HEK293 (cell line): ENCODE measurements around the gene CCDC178.

ENCODE experiments used
- SP7 ChIP-seq: fragments of 450-650 bp; formaldehyde crosslinking; IDR thresholded peaks from 2 replicates; pipeline ENCODE4 v1.5.1; 2016; ENCODE audit warnings: missing biosample characterization, missing genetic modification characterization
- TF ChIP-seq, protein P1 (sequence below): fragments of 450-650 bp; formaldehyde crosslinking; IDR thresholded peaks from 2 replicates; pipeline ENCODE4 v1.5.1; 2016; ENCODE audit warnings: missing biosample characterization, missing genetic modification characterization

DNA sequence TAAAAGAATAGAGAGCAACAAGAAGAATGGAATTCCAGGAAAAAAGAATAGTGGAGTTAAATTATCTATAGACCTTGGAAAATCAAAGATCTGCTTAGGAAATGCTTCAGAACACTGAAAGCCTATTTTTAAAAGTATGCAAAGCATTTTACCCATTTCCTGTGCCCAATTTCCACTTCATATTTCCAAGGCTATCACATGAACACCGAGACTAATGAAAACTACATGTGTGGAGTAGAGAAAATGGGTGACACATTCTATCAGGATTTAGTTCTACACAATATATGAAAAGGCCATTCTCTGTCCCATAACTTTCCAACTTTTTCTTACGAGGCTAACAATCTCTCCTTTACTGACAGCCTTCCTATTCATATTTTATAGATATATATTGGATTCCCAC lies 279.4 kb downstream of the CCDC178 start:
- TF ChIP-seq, protein P1, sequence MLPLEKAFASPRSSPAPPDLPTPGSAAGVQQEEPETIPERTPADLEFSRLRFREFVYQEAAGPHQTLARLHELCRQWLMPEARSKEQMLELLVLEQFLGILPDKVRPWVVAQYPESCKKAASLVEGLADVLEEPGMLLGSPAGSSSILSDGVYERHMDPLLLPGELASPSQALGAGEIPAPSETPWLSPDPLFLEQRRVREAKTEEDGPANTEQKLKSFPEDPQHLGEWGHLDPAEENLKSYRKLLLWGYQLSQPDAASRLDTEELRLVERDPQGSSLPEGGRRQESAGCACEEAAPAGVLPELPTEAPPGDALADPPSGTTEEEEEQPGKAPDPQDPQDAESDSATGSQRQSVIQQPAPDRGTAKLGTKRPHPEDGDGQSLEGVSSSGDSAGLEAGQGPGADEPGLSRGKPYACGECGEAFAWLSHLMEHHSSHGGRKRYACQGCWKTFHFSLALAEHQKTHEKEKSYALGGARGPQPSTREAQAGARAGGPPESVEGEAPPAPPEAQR (tag by site-specific recombination), result no peak
- no peak for TF ChIP-seq SP7 (tag by site-specific recombination)
